HG03135 (cell line): ENCODE results near the gene PIPOX.

ENCODE experiments used
- ATAC-seq: cut with Tn5 transposase; IDR thresholded peaks from one replicate; pipeline ENCODE4 v1.9.1; 2021; ENCODE audit warnings: mild to moderate bottlenecking, moderate library complexity; ENCODE audit not compliant: unreplicated experiment

PIPOX gene

GRCh38 chr17:29019475-29020181, 23.3 kb upstream of the PIPOX start:
- ATAC-seq = no peak

GRCh38 chr17:29020576-29020975, 22.4 kb upstream of the PIPOX start:
- ATAC-seq = no peak

- ATAC-seq = no peak
Observed at GRCh38 chr17:29021226-29021625, 21.7 kb upstream of the PIPOX start.

GRCh38 chr17:29022074-29022473, 20.9 kb upstream of the PIPOX start:
- ATAC-seq = no peak

- ATAC-seq = no peak
Observed at GRCh38 chr17:29024316-29024952, 18.5 kb upstream of the PIPOX start.

- ATAC-seq = no peak
Observed at GRCh38 chr17:29031488-29031887, 11.5 kb upstream of the PIPOX start.

- ATAC-seq = no peak
Observed at GRCh38 chr17:29032013-29032856, 10.7 kb upstream of the PIPOX start.

- no peak for ATAC-seq
Observed at GRCh38 chr17:29032857-29033197, 10.1 kb upstream of the PIPOX start.

GRCh38 chr17:29034510-29034909, 8.4 kb upstream of the PIPOX start:
- ATAC-seq = no peak

- ATAC-seq = no peak
Observed at GRCh38 chr17:29036584-29036983, 6.4 kb upstream of the PIPOX start.

- no peak for ATAC-seq
Observed at GRCh38 chr17:29037739-29038084, 5.2 kb upstream of the PIPOX start.

GRCh38 chr17:29038085-29038795, 4.7 kb upstream of the PIPOX start:
- no peak for ATAC-seq

- no peak for ATAC-seq
Observed at GRCh38 chr17:29039764-29040598, 3.0 kb upstream of the PIPOX start.

GRCh38 chr17:29041091-29041490, 1.9 kb upstream of the PIPOX start:
- no peak for ATAC-seq

GRCh38 chr17:29041571-29041970, 1.4 kb upstream of the PIPOX start:
- no peak for ATAC-seq

GRCh38 chr17:29042026-29042678, 789 bp upstream of the PIPOX start:
- ATAC-seq = no peak

GRCh38 chr17:29043539-29044145, 701 bp downstream of the PIPOX start:
- ATAC-seq = no peak

- ATAC-seq = no peak
Observed at GRCh38 chr17:29045026-29045425, 2.1 kb downstream of the PIPOX start.

GRCh38 chr17:29045734-29046472, 3.0 kb downstream of the PIPOX start:
- no peak for ATAC-seq
